DND-41 (cell line): Measurements from ENCODE around the gene ABCC8.

Experiments used
- ATAC-seq: fragments of 200-7000 bp; cut with Tn5 transposase; 3 replicates; pipeline ENCODE4 v1.9.1; 2021; ENCODE audit warnings: low read depth; ENCODE audit not compliant: insufficient read depth
- DNase-seq: peaks from one replicate; pipeline ENCODE4 v3.0.0-alpha.2; 2020
- H2AFZ ChIP-seq: 2 replicates; pipeline ENCODE4 v1.6.0; 2012; ENCODE audit warnings: low read depth, low read length
- H3K27ac ChIP-seq: 2 replicates; pipeline ENCODE4 v1.5.1; 2012; ENCODE audit warnings: low read length, inconsistent platforms
- H3K27me3 ChIP-seq: fragments of 200-600 bp; sonication (generic); 2 replicates; pipeline ENCODE4 v1.6.0; 2012; ENCODE audit warnings: low read length, mild to moderate bottlenecking, inconsistent platforms; ENCODE audit not compliant: insufficient read depth, poor library complexity
- H3K36me3 ChIP-seq: 2 replicates; pipeline ENCODE4 v1.5.1; 2012; ENCODE audit warnings: low read length, inconsistent platforms; ENCODE audit not compliant: insufficient read depth
- H3K4me1 ChIP-seq: 2 replicates; pipeline ENCODE4 v1.5.1; 2012; ENCODE audit warnings: mild to moderate bottlenecking, low read length; ENCODE audit not compliant: insufficient read depth
- H3K4me2 ChIP-seq: 2 replicates; pipeline ENCODE4 v1.6.0; 2012; ENCODE audit warnings: mild to moderate bottlenecking, moderate library complexity, low read length, inconsistent platforms; ENCODE audit not compliant: insufficient read depth
- H3K4me3 ChIP-seq, 2 experiments: fragments of 200-600 bp in 1 of 2; shearing (Covaris generic) in 1 of 2; 2 replicates each; pipeline ENCODE4 v1.5.1; 2012 to 2016; ENCODE audit warnings: inconsistent platforms in 2 of 2, low read length in 2 of 2, mild to moderate bottlenecking in 2 of 2, low read depth in 1 of 2, moderate library complexity in 1 of 2
- H3K79me2 ChIP-seq: 2 replicates; pipeline ENCODE4 v1.6.0; 2012; ENCODE audit warnings: low read length, inconsistent platforms; ENCODE audit not compliant: insufficient read depth
- H3K9ac ChIP-seq: 2 replicates; pipeline ENCODE4 v1.6.0; 2012; ENCODE audit warnings: low read depth, mild to moderate bottlenecking, inconsistent platforms, low read length, moderate library complexity
- H3K9me3 ChIP-seq: 2 replicates; pipeline ENCODE4 v1.5.1; 2012; ENCODE audit warnings: low read length, moderate library complexity, mild to moderate bottlenecking, inconsistent platforms; ENCODE audit not compliant: insufficient read depth, severe bottlenecking
- H4K20me1 ChIP-seq: 2 replicates; pipeline ENCODE4 v1.6.0; 2012; ENCODE audit warnings: low read length; ENCODE audit not compliant: insufficient read depth
- CTCF ChIP-seq: IDR thresholded peaks from 2 replicates; pipeline ENCODE4 v1.5.1; 2012; ENCODE audit warnings: borderline replicate concordance, low read length, moderate library complexity, mild to moderate bottlenecking; ENCODE audit not compliant: poor library complexity, severe bottlenecking; ENCODE audit errors: extremely low read depth
- EZH2 ChIP-seq: IDR thresholded peaks from 3 replicates; pipeline ENCODE4 v1.6.1; 2012; ENCODE audit warnings: borderline replicate concordance, low read depth, mild to moderate bottlenecking, moderate library complexity, low read length, inconsistent platforms; ENCODE audit not compliant: severe bottlenecking

The ABCC8 gene

GRCh38 chr11:17508306-17508705, 31.7 kb upstream of the ABCC8 start:
- H3K4me1 ChIP-seq = peaks cover 12% of the 10 kb centered on the region
- H3K4me2 ChIP-seq = no peak overlapping the region
- TF ChIP-seq CTCF (no peak), EZH2 (no peak)
- no peak overlapping the region for H3K9ac ChIP-seq
- H4K20me1 ChIP-seq = no peaks in the 10 kb centered on the region
- peaks cover 13% of the 10 kb centered on the region for H3K27me3 ChIP-seq
- no peaks in the 10 kb centered on the region for H3K79me2 ChIP-seq
- H3K27ac ChIP-seq = no peak overlapping the region
- DNase-seq = no peak
- H3K9me3 ChIP-seq = no peaks in the 10 kb centered on the region
- no peaks in the 10 kb centered on the region for H3K36me3 ChIP-seq
- no peak overlapping the region for H3K4me3 ChIP-seq
- H2AFZ ChIP-seq = no peak overlapping the region
- ATAC-seq = no peak

- Histone ChIP-seq H3K27me3 (peaks cover 7% of the 10 kb centered on the region), H3K9ac (no peak overlapping the region), H3K79me2 (no peaks in the 10 kb centered on the region), H3K27ac (no peak overlapping the region), H3K4me1 (peaks cover 18% of the 10 kb centered on the region), H3K36me3 (no peaks in the 10 kb centered on the region), H4K20me1 (no peaks in the 10 kb centered on the region), H3K4me2 (no peak overlapping the region), H2AFZ (no peak overlapping the region), H3K9me3 (no peaks in the 10 kb centered on the region), H3K4me3 (no peak overlapping the region)
- DNase-seq (no peak), ATAC-seq (no peak)
- TF ChIP-seq EZH2 (no peak), CTCF (no peak)
Observed at GRCh38 chr11:17507773-17508172, 31.1 kb upstream of the ABCC8 start.

GRCh38 chr11:17506942-17507341, 30.3 kb upstream of the ABCC8 start:
- H3K4me2 ChIP-seq = no peak overlapping the region

More at GRCh38 chr11:17506942-17507341, 30.3 kb upstream of the ABCC8 start:
- peaks cover 4% of the 10 kb centered on the region for H3K27me3 ChIP-seq
- no peaks in the 10 kb centered on the region for H3K79me2 ChIP-seq
- no peak overlapping the region for H2AFZ ChIP-seq
- no peak overlapping the region for H3K9ac ChIP-seq
- ATAC-seq (no peak), DNase-seq (no peak)
- no peak for TF ChIP-seq CTCF
- no peak for TF ChIP-seq EZH2
- H3K9me3 ChIP-seq = no peaks in the 10 kb centered on the region
- H3K4me3 ChIP-seq = no peak overlapping the region
- peaks cover 26% of the 10 kb centered on the region for H3K4me1 ChIP-seq
- H4K20me1 ChIP-seq = no peaks in the 10 kb centered on the region
- no peak overlapping the region for H3K27ac ChIP-seq
- H3K36me3 ChIP-seq = no peaks in the 10 kb centered on the region
